OCI-LY3 (cell line): ENCODE data around the gene PPL.
"Not testable (repeated sequence)": the region's sequence is repeated elsewhere in the genome, so short reads cannot be mapped to it uniquely, and the experiment has no call there.

Experiments
- H2AFZ ChIP-seq: fragments of 200-600, 300-600 bp; shearing (Covaris generic); 2 replicates; pipeline ENCODE4 v1.6.0; 2014; ENCODE audit warnings: antibody characterized with exemption, low read depth, low read length
- H3K27ac ChIP-seq: fragments of 200-600, 300-600 bp; sonication (generic); 2 replicates; pipeline ENCODE4 v1.5.1; 2014; ENCODE audit warnings: mild to moderate bottlenecking, low read length, moderate library complexity, mixed read lengths
- H3K27me3 ChIP-seq: fragments of 200-600, 300-600 bp; sonication (generic); 2 replicates; pipeline ENCODE4 v1.6.1; 2014; ENCODE audit warnings: low read depth, low read length, mixed read lengths
- H3K36me3 ChIP-seq: fragments of 200-600, 300-600 bp; sonication (generic); replicated peaks from 2 replicates; pipeline ENCODE3; 2014; ENCODE audit warnings: low read depth, low read length, mixed read lengths
- H3K4me1 ChIP-seq: fragments of 300-600, 200-600 bp; sonication (generic); 2 replicates; pipeline ENCODE4 v1.6.1; 2014; ENCODE audit warnings: low read length, mixed read lengths
- H3K4me2 ChIP-seq: fragments of 200-600, 300-600 bp; sonication (generic); 2 replicates; pipeline ENCODE4 v1.6.1; 2014; ENCODE audit warnings: low read length, mixed read lengths
- H3K4me3 ChIP-seq: fragments of 300-600, 200-600 bp; sonication (generic); 2 replicates; pipeline ENCODE4 v1.5.1; 2014; ENCODE audit warnings: antibody characterized with exemption, mild to moderate bottlenecking, low read length, moderate library complexity
- H3K79me2 ChIP-seq: fragments of 300-600, 200-600 bp; shearing (Covaris generic); 2 replicates; pipeline ENCODE4 v1.6.1; 2014; ENCODE audit warnings: mild to moderate bottlenecking, low read length, mixed read lengths
- H3K9ac ChIP-seq: fragments of 300-600, 200-600 bp; shearing (Covaris generic); 2 replicates; pipeline ENCODE4 v1.6.0; 2014; ENCODE audit warnings: mild to moderate bottlenecking, low read length, moderate library complexity
- H3K9me3 ChIP-seq: fragments of 200-600, 300-600 bp; shearing (Covaris generic); 2 replicates; pipeline ENCODE4 v1.6.1; 2014; ENCODE audit warnings: low read length, mixed read lengths; ENCODE audit not compliant: insufficient read depth
- H4K20me1 ChIP-seq: fragments of 200-600, 300-600 bp; sonication (generic); 2 replicates; pipeline ENCODE4 v1.6.1; 2016; ENCODE audit warnings: low read length, mixed read lengths; ENCODE audit not compliant: insufficient read depth
- CTCF ChIP-seq: fragments of 200-600, 300-600 bp; sonication (generic); IDR thresholded peaks from 2 replicates; pipeline ENCODE4 v1.5.1; 2014; ENCODE audit warnings: antibody characterized with exemption, low read length, low read depth
- EZH2phosphoT487 ChIP-seq: fragments of 200-600 bp; shearing (Covaris generic); IDR thresholded peaks from 2 replicates; pipeline ENCODE4 v1.6.1; 2018; ENCODE audit warnings: antibody characterized with exemption, mixed run types, low read depth

Gene PPL

GRCh38 chr16:4898811-4899473, 38.0 kb downstream of the PPL start:
- H3K27me3 ChIP-seq: no peaks in the 10 kb centered on the region
- H3K4me1 ChIP-seq: no peaks in the 10 kb centered on the region

GRCh38 chr16:4897328-4897727, 39.6 kb downstream of the PPL start:
- H3K4me1 ChIP-seq: no peaks in the 10 kb centered on the region
- no peak overlapping the region for H3K4me2 ChIP-seq
- H3K27ac ChIP-seq: no peak overlapping the region
- no peaks in the 10 kb centered on the region for H3K36me3 ChIP-seq
- no peak for TF ChIP-seq CTCF
- no peak for TF ChIP-seq EZH2phosphoT487
- H2AFZ ChIP-seq: no peak overlapping the region
- H3K27me3 ChIP-seq: no peaks in the 10 kb centered on the region
- no peaks in the 10 kb centered on the region; the same call in 1 of the 2 replicates for H4K20me1 ChIP-seq
- no peak overlapping the region for H3K4me3 ChIP-seq
- H3K9ac ChIP-seq: no peak overlapping the region
- no peaks in the 10 kb centered on the region for H3K9me3 ChIP-seq
- H3K79me2 ChIP-seq: no peaks in the 10 kb centered on the region

More at GRCh38 chr16:4898811-4899473, 38.0 kb downstream of the PPL start:
- no peaks in the 10 kb centered on the region for H3K36me3 ChIP-seq
- H3K9ac ChIP-seq: no peak overlapping the region
- no peak overlapping the region for H2AFZ ChIP-seq
- TF ChIP-seq CTCF (no peak), EZH2phosphoT487 (no peak)
- no peaks in the 10 kb centered on the region for H3K79me2 ChIP-seq
- H3K9me3 ChIP-seq: no peaks in the 10 kb centered on the region
- no peak overlapping the region for H3K27ac ChIP-seq
- no peak overlapping the region for H3K4me2 ChIP-seq
- no peaks in the 10 kb centered on the region; the same call in 1 of the 2 replicates for H4K20me1 ChIP-seq
- no peak overlapping the region for H3K4me3 ChIP-seq

- H2AFZ ChIP-seq, H3K27ac ChIP-seq, H3K79me2 ChIP-seq, H3K4me3 ChIP-seq, H4K20me1 ChIP-seq, H3K4me2 ChIP-seq, H3K4me1 ChIP-seq, H3K36me3 ChIP-seq, H3K9ac ChIP-seq, H3K9me3 ChIP-seq, H3K27me3 ChIP-seq: not testable (repeated sequence)
Measured at GRCh38 chr16:4896761-4897160, 40.2 kb downstream of the PPL start.

- Histone ChIP-seq H2AFZ (no peak overlapping the region), H3K27ac (no peak overlapping the region), H3K9ac (no peak overlapping the region), H3K36me3 (no peaks in the 10 kb centered on the region), H3K4me3 (no peak overlapping the region), H3K27me3 (no peaks in the 10 kb centered on the region), H4K20me1 (no peaks in the 10 kb centered on the region; the same call in 1 of the 2 replicates), H3K4me1 (no peaks in the 10 kb centered on the region), H3K9me3 (no peaks in the 10 kb centered on the region), H3K79me2 (no peaks in the 10 kb centered on the region), H3K4me2 (no peak overlapping the region)
- TF ChIP-seq EZH2phosphoT487: no peak
Measured at GRCh38 chr16:4895366-4895765, 41.6 kb downstream of the PPL start.

- no peaks in the 10 kb centered on the region for H3K4me1 ChIP-seq
Measured at GRCh38 chr16:4894276-4895150, 42.4 kb downstream of the PPL start.

More at GRCh38 chr16:4894276-4895150, 42.4 kb downstream of the PPL start:
- no peak overlapping the region for H3K27ac ChIP-seq
- no peaks in the 10 kb centered on the region for H3K27me3 ChIP-seq
- TF ChIP-seq CTCF (no peak), EZH2phosphoT487 (no peak)
- no peak overlapping the region for H2AFZ ChIP-seq
- H4K20me1 ChIP-seq: no peaks in the 10 kb centered on the region; the same call in 1 of the 2 replicates
- no peaks in the 10 kb centered on the region for H3K9me3 ChIP-seq
- H3K4me3 ChIP-seq: no peak overlapping the region
- no peaks in the 10 kb centered on the region for H3K36me3 ChIP-seq
- no peak overlapping the region for H3K9ac ChIP-seq
- no peaks in the 10 kb centered on the region for H3K79me2 ChIP-seq
- no peak overlapping the region for H3K4me2 ChIP-seq
